Endothelial cell of hepatic sinusoid (primary cell): ENCODE measurements around the gene ADAMTSL5.

Source experiments
- in situ Hi-C: cut with HindIII; loops from 2 replicates; pipeline ENCODE4 v1.10.0; 2017; ENCODE audit warnings: low sequenced_read_pairs

The ADAMTSL5 gene

GRCh38 chr19:1469255-1470054 is 43.4 kb downstream of the ADAMTSL5 start:
- in situ Hi-C loops: loop anchor here (5.0 to 10.0 kb wide), 3 partner anchors 55 to 187 kb away; partner anchors contain the start of gene PLK5

- in situ Hi-C loops: no loop called here
Observed at GRCh38 chr19:1468821-1469254, 44.0 kb downstream of the ADAMTSL5 start.

- in situ Hi-C loops: no loop called here
Observed at GRCh38 chr19:1468274-1468820, 44.5 kb downstream of the ADAMTSL5 start.

DNA sequence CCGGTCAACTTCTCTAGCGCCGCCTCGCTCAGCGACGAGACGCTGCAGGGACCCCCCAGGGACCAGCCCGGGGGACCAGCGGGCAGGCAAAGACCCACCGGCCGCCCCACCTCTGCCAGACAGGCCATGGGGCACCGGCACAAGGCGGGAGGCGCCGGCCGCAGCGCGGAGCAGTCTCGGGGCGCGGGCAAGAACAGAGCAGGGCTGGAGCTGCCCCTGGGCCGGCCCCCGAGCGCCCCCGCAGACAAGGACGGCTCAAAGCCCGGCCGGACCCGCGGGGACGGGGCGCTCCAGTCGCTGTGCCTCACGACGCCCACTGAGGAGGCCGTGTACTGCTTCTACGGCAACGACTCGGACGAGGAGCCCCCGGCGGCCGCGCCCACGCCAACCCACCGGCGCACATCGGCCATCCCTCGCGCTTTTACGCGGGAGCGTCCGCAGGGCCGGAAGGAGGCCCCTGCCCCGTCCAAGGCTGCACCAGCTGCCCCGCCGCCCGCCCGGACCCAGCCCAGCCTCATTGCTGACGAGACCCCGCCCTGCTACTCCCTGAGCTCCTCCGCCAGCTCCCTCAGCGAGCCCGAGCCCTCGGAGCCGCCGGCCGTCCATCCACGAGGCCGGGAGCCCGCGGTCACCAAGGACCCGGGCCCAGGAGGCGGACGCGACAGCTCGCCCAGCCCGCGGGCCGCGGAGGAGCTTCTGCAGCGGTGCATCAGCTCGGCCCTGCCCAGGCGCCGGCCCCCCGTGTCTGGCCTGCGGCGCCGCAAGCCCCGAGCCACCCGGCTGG is 45.1 kb downstream of the ADAMTSL5 start:
- in situ Hi-C loops: no loop called here

- in situ Hi-C loops: no loop called here
Observed at GRCh38 chr19:1467215-1467489, 45.7 kb downstream of the ADAMTSL5 start.

DNA sequence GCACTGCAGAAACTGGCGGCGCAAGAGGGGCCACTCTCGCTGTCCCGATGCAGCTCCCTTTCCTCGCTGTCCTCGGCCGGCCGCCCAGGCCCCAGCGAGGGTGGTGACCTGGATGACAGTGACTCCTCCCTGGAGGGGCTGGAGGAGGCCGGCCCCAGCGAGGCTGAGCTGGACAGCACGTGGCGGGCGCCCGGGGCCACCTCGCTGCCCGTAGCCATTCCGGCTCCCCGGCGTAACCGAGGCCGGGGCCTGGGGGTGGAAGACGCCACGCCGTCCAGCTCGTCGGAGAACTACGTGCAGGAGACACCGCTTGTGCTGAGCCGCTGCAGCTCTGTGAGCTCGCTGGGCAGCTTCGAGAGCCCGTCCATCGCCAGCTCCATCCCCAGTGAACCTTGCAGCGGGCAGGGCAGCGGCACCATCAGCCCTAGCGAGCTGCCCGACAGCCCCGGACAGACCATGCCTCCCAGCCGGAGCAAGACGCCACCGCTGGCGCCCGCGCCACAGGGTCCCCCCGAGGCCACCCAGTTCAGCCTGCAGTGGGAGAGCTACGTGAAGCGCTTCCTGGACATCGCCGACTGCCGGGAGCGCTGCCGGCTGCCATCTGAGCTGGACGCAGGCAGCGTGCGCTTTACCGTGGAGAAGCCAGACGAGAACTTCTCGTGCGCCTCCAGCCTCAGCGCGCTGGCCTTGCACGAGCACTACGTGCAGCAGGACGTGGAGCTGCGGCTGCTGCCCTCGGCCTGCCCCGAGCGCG is 46.2 kb downstream of the ADAMTSL5 start:
- in situ Hi-C loops: no loop called here

GRCh38 chr19:1466018-1466460 is 46.8 kb downstream of the ADAMTSL5 start:
- in situ Hi-C loops: no loop called here

DNA sequence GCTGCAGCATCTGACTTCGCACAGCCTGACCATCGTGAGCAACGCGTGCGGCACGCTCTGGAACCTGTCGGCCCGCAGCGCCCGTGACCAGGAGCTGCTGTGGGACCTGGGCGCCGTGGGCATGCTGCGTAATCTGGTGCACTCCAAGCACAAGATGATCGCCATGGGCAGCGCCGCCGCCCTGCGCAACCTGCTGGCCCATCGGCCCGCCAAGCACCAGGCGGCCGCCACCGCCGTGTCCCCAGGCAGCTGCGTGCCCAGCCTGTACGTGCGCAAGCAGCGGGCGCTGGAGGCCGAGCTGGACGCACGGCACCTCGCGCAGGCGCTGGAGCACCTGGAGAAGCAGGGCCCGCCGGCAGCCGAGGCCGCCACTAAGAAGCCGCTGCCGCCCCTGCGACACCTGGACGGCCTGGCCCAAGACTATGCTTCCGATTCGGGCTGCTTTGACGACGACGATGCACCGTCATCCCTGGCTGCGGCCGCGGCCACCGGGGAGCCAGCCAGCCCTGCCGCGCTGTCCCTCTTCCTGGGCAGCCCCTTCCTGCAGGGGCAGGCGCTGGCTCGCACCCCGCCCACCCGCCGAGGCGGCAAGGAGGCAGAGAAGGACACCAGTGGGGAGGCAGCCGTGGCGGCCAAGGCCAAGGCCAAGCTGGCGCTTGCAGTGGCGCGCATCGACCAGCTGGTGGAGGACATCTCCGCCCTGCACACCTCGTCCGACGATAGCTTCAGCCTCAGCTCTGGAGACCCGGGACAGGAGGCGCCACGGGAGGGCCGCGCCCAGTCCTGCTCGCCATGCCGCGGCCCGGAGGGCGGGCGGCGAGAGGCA is 47.4 kb downstream of the ADAMTSL5 start:
- in situ Hi-C loops: no loop called here

GRCh38 chr19:1461862-1462261 is 51.0 kb downstream of the ADAMTSL5 start:
- in situ Hi-C loops: no loop called here

- in situ Hi-C loops: no loop called here
Observed at GRCh38 chr19:1460033-1460995, 52.5 kb downstream of the ADAMTSL5 start.

DNA sequence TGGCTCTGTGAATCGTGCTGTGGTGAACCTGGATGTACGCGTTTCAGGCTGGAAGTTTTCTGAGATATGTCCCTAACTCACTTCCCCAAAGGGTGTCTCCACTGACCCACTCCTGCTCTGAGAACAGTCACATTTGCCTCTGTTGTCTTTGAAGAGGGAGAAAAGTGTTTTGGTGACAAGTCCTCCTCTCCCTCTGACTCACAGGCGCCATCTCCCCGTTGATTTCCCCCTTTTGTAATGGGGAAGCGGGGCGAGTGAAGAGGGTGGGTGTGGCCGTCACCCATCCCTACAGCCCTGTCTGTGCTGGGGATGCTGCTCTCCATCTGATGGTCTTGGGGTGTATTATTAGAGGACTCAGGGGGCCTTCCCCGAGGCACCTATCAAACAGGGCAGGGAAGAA is 53.3 kb downstream of the ADAMTSL5 start:
- in situ Hi-C loops: no loop called here

DNA sequence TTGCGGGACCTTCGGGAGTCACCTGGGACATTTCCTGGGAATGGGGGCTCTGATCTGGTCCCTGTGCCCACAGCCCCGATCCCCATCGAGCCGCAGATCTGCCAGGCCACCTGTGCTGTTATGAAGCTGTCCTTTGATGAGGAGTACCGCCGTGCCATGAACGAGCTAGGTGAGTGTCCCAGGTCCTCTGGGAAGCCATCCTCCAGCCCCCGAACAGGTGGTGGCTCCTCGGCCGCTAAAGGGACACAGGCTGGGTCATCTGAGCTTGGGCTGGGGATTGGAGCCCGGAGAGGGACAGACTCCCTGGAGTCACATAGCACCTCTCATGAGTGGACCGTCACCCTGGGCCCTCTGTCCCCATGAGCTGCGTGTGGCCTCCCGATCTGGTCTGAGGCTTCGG is 54.9 kb downstream of the ADAMTSL5 start:
- in situ Hi-C loops: no loop called here

DNA sequence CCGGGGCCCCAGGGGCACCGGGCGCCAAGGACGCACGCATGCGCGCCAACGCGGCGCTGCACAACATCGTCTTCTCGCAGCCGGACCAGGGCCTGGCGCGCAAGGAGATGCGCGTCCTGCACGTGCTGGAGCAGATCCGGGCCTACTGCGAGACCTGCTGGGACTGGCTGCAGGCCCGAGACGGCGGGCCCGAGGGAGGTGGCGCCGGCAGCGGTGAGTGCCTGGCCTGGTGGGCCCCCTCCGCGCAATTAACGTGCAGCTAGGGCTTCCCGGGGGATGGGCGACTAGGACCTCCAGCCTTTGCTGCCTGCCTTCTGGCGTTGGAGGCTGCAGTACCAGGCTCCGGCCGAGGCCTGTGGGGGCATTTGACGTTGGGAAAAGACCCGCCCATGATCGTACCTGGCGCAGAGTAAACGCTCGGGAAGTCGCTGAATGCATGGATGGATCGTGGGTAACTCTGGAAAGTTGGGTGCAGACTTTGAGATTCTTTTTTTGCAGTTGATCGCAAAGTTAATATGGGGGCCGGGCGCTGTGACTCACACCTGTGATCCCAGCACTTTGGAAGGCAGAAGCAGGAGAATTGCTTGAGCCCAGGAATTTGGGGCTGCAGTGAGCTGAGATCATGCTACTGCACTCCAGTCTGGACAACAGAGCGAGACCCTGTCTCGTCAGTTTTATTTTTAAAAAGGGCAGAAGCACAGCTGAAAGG is 55.6 kb downstream of the ADAMTSL5 start:
- in situ Hi-C loops: no loop called here

GRCh38 chr19:1456121-1456900 is 56.5 kb downstream of the ADAMTSL5 start:
- in situ Hi-C loops: no loop called here

- in situ Hi-C loops: no loop called here
Observed at GRCh38 chr19:1455336-1456120, 57.3 kb downstream of the ADAMTSL5 start.
